SK-N-SH (cell line): ENCODE data around the gene FAM221B. TPM values are rescaled to one million over a fixed set of nuclear protein-coding genes. Genes with fewer than 3 reads are reported as not detected.
A peak's percentile ranks its signal among the peaks of the same experiment; 100 is the strongest.

Experiments used
- CTCF ChIA-PET: fragments of 300-600, 350-600 bp; formaldehyde crosslinking; extraction: SDS; loops from one replicate; lab custom pipeline; 2021; lab: Yijun Ruan, JAX
- POLR2A ChIA-PET: fragments of 350-600 bp; sonication (Branson Sonifier 250); formaldehyde crosslinking; extraction: SDS; loops from one replicate; lab custom pipeline; 2020; ENCODE audit warnings: antibody characterized with exemption, inconsistent platforms; lab: Yijun Ruan, JAX
- DNase-seq: peaks from one replicate; pipeline ENCODE4 v3.0.0; 2012
- H2AFZ ChIP-seq: fragments of 200-600 bp; sonication (generic); 2 replicates; pipeline ENCODE4 v1.8.1; 2016; ENCODE audit warnings: antibody characterized with exemption, mild to moderate bottlenecking, low read depth
- H3F3A ChIP-seq: fragments of 200-600 bp; sonication (generic); replicated peaks from 2 replicates; pipeline ENCODE3; 2016; ENCODE audit warnings: antibody characterized with exemption, mild to moderate bottlenecking; ENCODE audit not compliant: insufficient read depth
- H3K27ac ChIP-seq, 2 experiments: fragments of 200-500 bp in 1 of 2; fragments of 200-600 bp in 1 of 2; sonication (Bioruptor generic) in 1 of 2; sonication (generic), shearing (Covaris generic) in 1 of 2; 2 replicates each; pipeline versions ENCODE4 v1.5.1 to v1.6.1; 2014 to 2016; ENCODE audit warnings: low read depth in 2 of 2, inconsistent platforms in 1 of 2, low read length in 1 of 2, mild to moderate bottlenecking in 1 of 2, mixed read lengths in 1 of 2
- H3K27me3 ChIP-seq: fragments of 200-600 bp; sonication (generic), shearing (Covaris generic); 2 replicates; pipeline ENCODE4 v1.6.1; 2016; ENCODE audit warnings: mixed run types; ENCODE audit not compliant: insufficient read depth
- H3K36me3 ChIP-seq, 2 experiments: fragments of 200-500 bp in 1 of 2; fragments of 200-600 bp in 1 of 2; sonication (Bioruptor generic) in 1 of 2; sonication (generic) in 1 of 2; replicated peaks in 1 of 2; 2 replicates each; pipeline versions ENCODE3 to v1.5.1; 2014 to 2016; ENCODE audit warnings: low read length in 1 of 2, mild to moderate bottlenecking in 1 of 2; ENCODE audit not compliant: insufficient read depth in 2 of 2, control insufficient read depth in 1 of 2
- H3K4me1 ChIP-seq, 2 experiments: fragments of 200-500 bp in 1 of 2; fragments of 200-600 bp in 1 of 2; sonication (Bioruptor generic) in 1 of 2; sonication (generic), shearing (Covaris generic) in 1 of 2; 2 replicates each; pipeline versions ENCODE4 v1.5.1 to v1.6.1; 2014 to 2016; ENCODE audit warnings: low read depth in 1 of 2, low read length in 1 of 2, mixed run types in 1 of 2; ENCODE audit not compliant: insufficient read depth in 2 of 2, control insufficient read depth in 1 of 2
- H3K4me2 ChIP-seq: fragments of 200-600 bp; sonication (generic), shearing (Covaris generic); 2 replicates; pipeline ENCODE4 v1.6.1; 2017; ENCODE audit warnings: mixed run types
- H3K4me3 ChIP-seq, 2 experiments: fragments of 200-500 bp in 1 of 2; fragments of 200-600 bp in 1 of 2; sonication (Bioruptor generic) in 1 of 2; sonication (generic), shearing (Covaris generic) in 1 of 2; 2 replicates each; pipeline versions ENCODE4 v1.5.1 to v1.8.1; 2014 to 2016; ENCODE audit warnings: low read depth in 2 of 2, inconsistent platforms in 1 of 2, low read length in 1 of 2, mild to moderate bottlenecking in 1 of 2, mixed read lengths in 1 of 2, moderate library complexity in 1 of 2
- H3K79me2 ChIP-seq: fragments of 200-600 bp; sonication (generic); 2 replicates; pipeline ENCODE4 v1.8.1; 2017; ENCODE audit warnings: mild to moderate bottlenecking; ENCODE audit not compliant: insufficient read depth
- H3K9ac ChIP-seq: fragments of 200-600 bp; sonication (generic); 2 replicates; pipeline ENCODE4 v1.6.1; 2017; ENCODE audit warnings: mixed run types
- H3K9me2 ChIP-seq: fragments of 200-600 bp; sonication (generic); 2 replicates; pipeline ENCODE4 v1.6.1; 2017; ENCODE audit warnings: mixed run types
- H3K9me3 ChIP-seq: fragments of 200-600 bp; sonication (generic); 2 replicates; pipeline ENCODE4 v1.6.1; 2017; ENCODE audit warnings: mixed run types, mild to moderate bottlenecking, moderate library complexity
- H4K20me1 ChIP-seq: fragments of 200-600 bp; sonication (generic); 2 replicates; pipeline ENCODE4 v1.6.1; 2017; ENCODE audit warnings: mild to moderate bottlenecking, mixed run types; ENCODE audit not compliant: insufficient read depth
- CHD2 ChIP-seq: fragments of 150-350 bp; IDR thresholded peaks from 2 replicates; pipeline ENCODE4 v1.6.1; 2018; ENCODE audit warnings: low read length; ENCODE audit not compliant: partially characterized antibody
- EP300 ChIP-seq, 2 experiments: IDR thresholded peaks; 2 replicates each; pipeline versions ENCODE4 v1.4.0 to v1.6.1; 2012; ENCODE audit warnings: borderline replicate concordance in 1 of 2, low read depth in 1 of 2, low read length in 1 of 2
- EZH2phosphoT487 ChIP-seq: fragments of 200-600 bp; sonication (generic); IDR thresholded peaks from 2 replicates; pipeline ENCODE4 v1.6.1; 2017; ENCODE audit warnings: low read depth, mixed run types, mild to moderate bottlenecking, antibody characterized with exemption, moderate library complexity, borderline replicate concordance
- FOSL2 ChIP-seq: IDR thresholded peaks from 2 replicates; pipeline ENCODE4 v1.4.0; 2012; ENCODE audit warnings: low read depth, mild to moderate bottlenecking, moderate library complexity, borderline replicate concordance
- FOXJ3 ChIP-seq: sonication (generic); formaldehyde crosslinking; IDR thresholded peaks from 2 replicates; pipeline ENCODE4 v1.5.1; 2020; ENCODE audit warnings: mild to moderate bottlenecking, missing genetic modification reagents
- JUND ChIP-seq: IDR thresholded peaks from 2 replicates; pipeline ENCODE4 v1.4.0; 2012
- NRF1 ChIP-seq: IDR thresholded peaks from 2 replicates; pipeline ENCODE4 v1.6.1; 2012; ENCODE audit warnings: low read depth, mild to moderate bottlenecking, low read length
- PBX3 ChIP-seq: IDR thresholded peaks from 2 replicates; pipeline ENCODE4; 2012
- POLR2AphosphoS5 ChIP-seq: IDR thresholded peaks from 2 replicates; pipeline ENCODE4 v1.6.1; 2012; ENCODE audit warnings: low read depth, low read length
- RAD21 ChIP-seq: IDR thresholded peaks from 2 replicates; pipeline ENCODE4 v1.6.1; 2012; ENCODE audit warnings: mild to moderate bottlenecking, low read length
- RCOR1 ChIP-seq: fragments of 150-350 bp; IDR thresholded peaks from 2 replicates; pipeline ENCODE4 v1.6.1; 2017; ENCODE audit warnings: antibody characterized with exemption, low read length
- REST ChIP-seq: IDR thresholded peaks from 2 replicates; pipeline ENCODE4 v1.6.1; 2012; ENCODE audit warnings: mild to moderate bottlenecking, low read depth, low read length, moderate library complexity
- RXRA ChIP-seq: IDR thresholded peaks from 2 replicates; pipeline ENCODE4 v1.4.0; 2012; ENCODE audit warnings: low read depth, mild to moderate bottlenecking, borderline replicate concordance
- TEAD4 ChIP-seq: IDR thresholded peaks from 2 replicates; pipeline ENCODE4 v1.4.0; 2012; ENCODE audit warnings: mild to moderate bottlenecking, borderline replicate concordance; ENCODE audit not compliant: insufficient read depth
- YY1 ChIP-seq: IDR thresholded peaks from 2 replicates; pipeline ENCODE4 v1.4.0; 2012; ENCODE audit warnings: low read depth, mild to moderate bottlenecking
- WGBS: methylation state at CpG from one replicate; pipeline ENCODE4 v1.1.6; 2017; ENCODE audit warnings: low lambda C conversion rate; 5-methylcytosine and 5-hydroxymethylcytosine counted together
- polyA plus RNA-seq, 3 experiments: library from polyadenylated mRNA; depleted of rRNA; stranded (reverse); fragments of >200 nt; gene quantifications; 2 replicates each; pipeline ENCODE4 v1.2.3, GENCODE V29; 2012
- TF ChIP-seq, protein P1 (sequence below): IDR thresholded peaks from 2 replicates; pipeline ENCODE4 v1.4.0; 2012; ENCODE audit warnings: low read depth, borderline replicate concordance
- TF ChIP-seq, protein P2 (sequence below): IDR thresholded peaks from 2 replicates; pipeline ENCODE4 v1.4.0; 2012; ENCODE audit warnings: low read depth, borderline replicate concordance

FAM221B gene
- polyA plus RNA-seq, 1 of the 3 experiments (the other 2 are of a cell fraction) = not detected

GRCh38 chr9:35818341-35818740 is 10.2 kb downstream of the FAM221B start:
- no peak overlapping the region for H3K4me3 ChIP-seq
- no peak overlapping the region for H3K4me2 ChIP-seq
- peaks cover 7 to 10% of the 10 kb centered on the region in 2 experiments; a peak in 3 of 4 replicates for H3K4me1 ChIP-seq
- no peaks in the 10 kb centered on the region for H3K36me3 ChIP-seq
- H3F3A ChIP-seq = peaks cover 17% of the 10 kb centered on the region
- H2AFZ ChIP-seq = no peak overlapping the region
- no peaks in the 10 kb centered on the region for H3K9me3 ChIP-seq
- ChIA-PET POLR2A (no interaction called here), CTCF (interaction anchor here (1.2 kb wide), 1 partner anchor 28 kb away, joined by 4 read pairs; no protein-coding TSS in a partner anchor)
- DNase-seq = no peak
- no peaks in the 10 kb centered on the region for H3K9me2 ChIP-seq
- peaks cover 8% of the 10 kb centered on the region; the same call in 1 of the 2 replicates for H3K79me2 ChIP-seq
- H4K20me1 ChIP-seq = no peaks in the 10 kb centered on the region
- H3K9ac ChIP-seq = no peak overlapping the region
- H3K27me3 ChIP-seq = no peaks in the 10 kb centered on the region
- H3K27ac ChIP-seq = no peak overlapping the region
- 96% methylated on average over 3 of the region's 3 CpGs for WGBS
- TF ChIP-seq FOSL2 (no peak), RAD21 (no peak), RCOR1 (no peak), POLR2AphosphoS5 (no peak), PBX3 (no peak), NRF1 (no peak), JUND (no peak), YY1 (no peak)
- TF ChIP-seq, protein P1, sequence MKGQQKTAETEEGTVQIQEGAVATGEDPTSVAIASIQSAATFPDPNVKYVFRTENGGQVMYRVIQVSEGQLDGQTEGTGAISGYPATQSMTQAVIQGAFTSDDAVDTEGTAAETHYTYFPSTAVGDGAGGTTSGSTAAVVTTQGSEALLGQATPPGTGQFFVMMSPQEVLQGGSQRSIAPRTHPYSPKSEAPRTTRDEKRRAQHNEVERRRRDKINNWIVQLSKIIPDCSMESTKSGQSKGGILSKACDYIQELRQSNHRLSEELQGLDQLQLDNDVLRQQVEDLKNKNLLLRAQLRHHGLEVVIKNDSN = no peak
- TF ChIP-seq, protein P2, sequence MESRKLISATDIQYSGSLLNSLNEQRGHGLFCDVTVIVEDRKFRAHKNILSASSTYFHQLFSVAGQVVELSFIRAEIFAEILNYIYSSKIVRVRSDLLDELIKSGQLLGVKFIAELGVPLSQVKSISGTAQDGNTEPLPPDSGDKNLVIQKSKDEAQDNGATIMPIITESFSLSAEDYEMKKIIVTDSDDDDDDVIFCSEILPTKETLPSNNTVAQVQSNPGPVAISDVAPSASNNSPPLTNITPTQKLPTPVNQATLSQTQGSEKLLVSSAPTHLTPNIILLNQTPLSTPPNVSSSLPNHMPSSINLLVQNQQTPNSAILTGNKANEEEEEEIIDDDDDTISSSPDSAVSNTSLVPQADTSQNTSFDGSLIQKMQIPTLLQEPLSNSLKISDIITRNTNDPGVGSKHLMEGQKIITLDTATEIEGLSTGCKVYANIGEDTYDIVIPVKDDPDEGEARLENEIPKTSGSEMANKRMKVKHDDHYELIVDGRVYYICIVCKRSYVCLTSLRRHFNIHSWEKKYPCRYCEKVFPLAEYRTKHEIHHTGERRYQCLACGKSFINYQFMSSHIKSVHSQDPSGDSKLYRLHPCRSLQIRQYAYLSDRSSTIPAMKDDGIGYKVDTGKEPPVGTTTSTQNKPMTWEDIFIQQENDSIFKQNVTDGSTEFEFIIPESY = no peak

GRCh38 chr9:35816708-35817107 is 11.8 kb downstream of the FAM221B start:
- H3K36me3 ChIP-seq = no peaks in the 10 kb centered on the region
- no peaks in the 10 kb centered on the region for H4K20me1 ChIP-seq
- TF ChIP-seq, protein P2 = no peak
- TF ChIP-seq RXRA (no peak), CHD2 (no peak), NRF1 (no peak), EZH2phosphoT487 (no peak), TEAD4 (no peak), EP300 (IDR thresholded peaks at IDR 0.05; ENCODE audit: borderline replicate concordance in 1 of 2, low read depth in 1 of 2, low read length in 1 of 2) (no peak), FOXJ3 (CRISPR knock-in tag) (no peak), REST (no peak), POLR2AphosphoS5 (no peak)
- peaks cover 8% of the 10 kb centered on the region; the same call in 1 of the 2 replicates for H3K79me2 ChIP-seq
- no peaks in the 10 kb centered on the region for H3K9me2 ChIP-seq
- peaks cover 7 to 26% of the 10 kb centered on the region in 2 experiments; a peak in 3 of 4 replicates for H3K4me1 ChIP-seq
- no peaks in the 10 kb centered on the region for H3K9me3 ChIP-seq
- WGBS = 71% methylated on average over 1 of the region's 1 CpG
- POLR2A ChIA-PET = no interaction called here
- H3K27me3 ChIP-seq = no peaks in the 10 kb centered on the region
- H2AFZ ChIP-seq = no peak overlapping the region
- H3K4me3 ChIP-seq = no peak overlapping the region
- H3K27ac ChIP-seq = no peak overlapping the region
- peaks cover 24% of the 10 kb centered on the region for H3F3A ChIP-seq
- H3K4me2 ChIP-seq = no peak overlapping the region
- CTCF ChIA-PET = interaction anchor here (5.2 kb wide), 1 partner anchor 9 kb away, joined by 30 read pairs; no protein-coding TSS in a partner anchor
- H3K9ac ChIP-seq = no peak overlapping the region
- peak; percentile 39 for DNase-seq
